HepG2 (cell line): ENCODE measurements around the gene ABHD2. TPM values are rescaled to one million over a fixed set of nuclear protein-coding genes. Genes with fewer than 3 reads are reported as not detected.

ENCODE experiments used
- AGO2 ChIP-seq: fragments of 200-400 bp; formaldehyde crosslinking; optimal IDR thresholded peaks from 2 replicates; pipeline ENCODE3; 2017; ENCODE audit warnings: mild to moderate bottlenecking, low read depth, low read length, moderate library complexity
- ARID4A ChIP-seq: sonication (generic); formaldehyde crosslinking; IDR thresholded peaks from 2 replicates; pipeline ENCODE4 v1.5.0; 2020; ENCODE audit warnings: mild to moderate bottlenecking, missing genetic modification reagents, borderline replicate concordance
- ELF4 ChIP-seq: sonication (generic); formaldehyde crosslinking; IDR thresholded peaks from 2 replicates; pipeline ENCODE4 v1.5.0; 2020; ENCODE audit warnings: missing genetic modification reagents, mild to moderate bottlenecking, moderate library complexity, borderline replicate concordance
- GZF1 ChIP-seq: sonication (generic); formaldehyde crosslinking; IDR thresholded peaks from 2 replicates; pipeline ENCODE4 v1.5.1; 2020; ENCODE audit warnings: mild to moderate bottlenecking, missing genetic modification reagents
- HNF1A ChIP-seq, 2 experiments: sonication (generic) in 1 of 2; formaldehyde crosslinking in 1 of 2; IDR thresholded peaks; 2 replicates each; pipeline versions ENCODE4 v1.4.0 to v1.6.1; 2016 to 2020; ENCODE audit warnings: borderline replicate concordance in 1 of 2, low read depth in 1 of 2, mild to moderate bottlenecking in 1 of 2, missing genetic modification reagents in 1 of 2
- HNF4G ChIP-seq, 2 experiments: sonication (generic) in 1 of 2; formaldehyde crosslinking in 1 of 2; IDR thresholded peaks; 2 replicates each; pipeline versions ENCODE4 v1.4.0 to v1.6.1; 2011 to 2020; ENCODE audit warnings: borderline replicate concordance in 2 of 2, low read depth in 2 of 2, mild to moderate bottlenecking in 2 of 2, low read length in 1 of 2, missing genetic modification reagents in 1 of 2, moderate library complexity in 1 of 2
- MIER2 ChIP-seq: IDR thresholded peaks from 2 replicates; pipeline ENCODE4 v1.6.1; 2016; ENCODE audit warnings: missing biosample characterization, missing genetic modification reagents
- MXD1 ChIP-seq: sonication (generic); formaldehyde crosslinking; IDR thresholded peaks from 2 replicates; pipeline ENCODE4 v1.4.0; 2020; ENCODE audit warnings: mild to moderate bottlenecking, missing genetic modification reagents
- RBFOX2 ChIP-seq: fragments of 200-400 bp; formaldehyde crosslinking; IDR thresholded peaks from 2 replicates; pipeline ENCODE4 v1.6.1; 2017; ENCODE audit warnings: low read depth, mild to moderate bottlenecking, low read length
- SNRNP70 ChIP-seq: fragments of 200-400 bp; formaldehyde crosslinking; IDR thresholded peaks from 2 replicates; pipeline ENCODE4 v1.6.1; 2017; ENCODE audit warnings: mild to moderate bottlenecking, low read depth, low read length, moderate library complexity
- SSRP1 ChIP-seq: IDR thresholded peaks from 2 replicates; pipeline ENCODE4 v1.6.1; 2016; ENCODE audit warnings: control low read depth
- ZFY ChIP-seq: sonication (generic); formaldehyde crosslinking; IDR thresholded peaks from 2 replicates; pipeline ENCODE4 v1.4.0; 2020; ENCODE audit warnings: missing genetic modification reagents
- ZNF180 ChIP-seq: sonication (generic); formaldehyde crosslinking; IDR thresholded peaks from 2 replicates; pipeline ENCODE4 v1.4.0; 2020; ENCODE audit warnings: low read depth, missing genetic modification reagents, borderline replicate concordance
- ZNF280B ChIP-seq: sonication (generic); formaldehyde crosslinking; IDR thresholded peaks from 2 replicates; pipeline ENCODE4 v1.5.0; 2020; ENCODE audit warnings: missing genetic modification reagents, mild to moderate bottlenecking, borderline replicate concordance
- ZNF749 ChIP-seq: sonication (generic); formaldehyde crosslinking; IDR thresholded peaks from 2 replicates; pipeline ENCODE4 v1.8.0; 2022; ENCODE audit warnings: mild to moderate bottlenecking, missing genetic modification reagents, moderate library complexity, borderline replicate concordance
- ZNF768 ChIP-seq: sonication (generic); formaldehyde crosslinking; IDR thresholded peaks from 2 replicates; pipeline ENCODE4 v1.4.0; 2020; ENCODE audit warnings: missing genetic modification reagents
- ZSCAN21 ChIP-seq: sonication (generic); formaldehyde crosslinking; IDR thresholded peaks from 2 replicates; pipeline ENCODE4 v1.8.0; 2022; ENCODE audit warnings: mild to moderate bottlenecking, missing genetic modification reagents, moderate library complexity, borderline replicate concordance
- polyA plus RNA-seq, 8 experiments: library from polyadenylated mRNA; depleted of rRNA in 3 of 8; stranded (reverse) in 7 of 8; unstranded in 1 of 8; fragments of >200 nt; fragmentation: Illumina TruSeq in 4 of 8; extraction: Trizol in 4 of 8; gene quantifications; 2 replicates each; pipeline versions ENCODE4 v1.2.1 to v1.2.3, GENCODE V29; 2011 to 2016; ENCODE audit warnings: low read depth in 4 of 8, missing spikeins in 1 of 8, mixed read lengths in 1 of 8; ENCODE audit not compliant: insufficient read depth in 1 of 8
- total RNA-seq, 5 experiments: library from RNA; depleted of rRNA; stranded (reverse); fragments of >200 nt; fragmentation: Illumina TruSeq; extraction: Trizol; gene quantifications; 2 replicates each; pipeline ENCODE4 v1.2.3, GENCODE V29; 2016; ENCODE audit warnings: low read depth in 1 of 5

ABHD2 gene
- total and polyA plus RNA-seq, 2 of the 13 experiments (the other 11 are each of a cell fraction or from before 2014, with no cell fraction given) = 14.8 to 22.4 TPM

- TF ChIP-seq ZFY (peak; percentile 24; the same call in 1 of the 2 replicates), AGO2 (peak; percentile 70), ZSCAN21 (0 out of 2 replicates have a peak, but pooled peaks have one; percentile 24), ZNF768 (CRISPR knock-in tag) (no peak), SSRP1 (no peak), HNF4G (IDR thresholded peaks at IDR 0.05; ENCODE audit: borderline replicate concordance, low read depth, low read length) (no peak), HNF4G (CRISPR knock-in tag; IDR thresholded peaks at IDR 0.05; ENCODE audit: borderline replicate concordance, low read depth) (0 out of 2 replicates have a peak, but pooled peaks have one; percentile 42), ZNF280B (CRISPR knock-in tag) (0 out of 2 replicates have a peak, but pooled peaks have one; percentile 32), GZF1 (CRISPR knock-in tag) (no peak), ELF4 (CRISPR knock-in tag) (no peak), MIER2 (CRISPR knock-in tag) (peak; percentile 87), MXD1 (no peak; the same call in 1 of the 2 replicates), HNF1A (IDR thresholded peaks at IDR 0.05; ENCODE audit: low read depth) (no peak), HNF1A (CRISPR knock-in tag; IDR thresholded peaks at IDR 0.05; ENCODE audit: borderline replicate concordance) (0 out of 2 replicates have a peak, but pooled peaks have one; percentile 5), ZNF180 (CRISPR knock-in tag) (no peak), RBFOX2 (peak; percentile 44), ZNF749 (no peak), SNRNP70 (no peak), ARID4A (CRISPR knock-in tag) (peak; percentile 20)
These were observed 504 bp downstream of the ABHD2 start (continued) for GRCh38 chr15:89088605-89089315.
